HG02943 (cell line): Measurements from ENCODE around the gene GCH1.
"Not testable (repeated sequence)": the region's sequence is repeated elsewhere in the genome, so short reads cannot be mapped to it uniquely, and the experiment has no call there.

ENCODE experiments used
- ATAC-seq: cut with Tn5 transposase; IDR thresholded peaks from one replicate; pipeline ENCODE4 v1.9.1; 2021; ENCODE audit warnings: mild to moderate bottlenecking, low read depth, moderate library complexity; ENCODE audit not compliant: unreplicated experiment

The GCH1 gene

GRCh38 chr14:54805070-54805444, 97.6 kb downstream of the GCH1 start:
- ATAC-seq, result no peak

GRCh38 chr14:54804538-54805041, 98.0 kb downstream of the GCH1 start:
- ATAC-seq, result no peak

- ATAC-seq, result no peak
Observed at GRCh38 chr14:54803926-54804537, 98.6 kb downstream of the GCH1 start.

- no peak for ATAC-seq
Observed at GRCh38 chr14:54803396-54803795, 99.2 kb downstream of the GCH1 start.

GRCh38 chr14:54801482-54801881, 101.1 kb downstream of the GCH1 start:
- not testable (repeated sequence) for ATAC-seq

- ATAC-seq, result no peak
Observed at GRCh38 chr14:54798465-54799124, 104.0 kb downstream of the GCH1 start.

DNA sequence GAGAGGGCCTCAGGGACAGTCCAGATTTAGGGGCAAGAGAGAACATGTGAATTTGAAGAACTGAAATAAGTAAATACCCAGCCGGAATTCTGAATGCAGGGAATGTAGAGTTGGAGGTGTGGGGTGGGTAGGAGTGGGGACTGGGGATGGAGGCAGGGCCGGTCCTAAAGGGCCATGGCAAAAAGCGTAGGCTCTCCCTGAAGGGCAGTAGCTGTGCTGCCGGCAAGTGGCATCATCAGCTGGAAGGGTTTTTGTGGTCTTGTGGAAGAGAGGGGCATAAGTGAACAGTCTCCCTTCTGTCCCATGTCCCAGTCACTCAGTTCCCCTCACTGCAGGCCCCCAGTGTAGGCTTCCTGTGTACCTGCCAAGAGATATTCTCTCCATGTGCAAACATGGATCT, 104.6 kb downstream of the GCH1 start:
- ATAC-seq, result no peak

DNA sequence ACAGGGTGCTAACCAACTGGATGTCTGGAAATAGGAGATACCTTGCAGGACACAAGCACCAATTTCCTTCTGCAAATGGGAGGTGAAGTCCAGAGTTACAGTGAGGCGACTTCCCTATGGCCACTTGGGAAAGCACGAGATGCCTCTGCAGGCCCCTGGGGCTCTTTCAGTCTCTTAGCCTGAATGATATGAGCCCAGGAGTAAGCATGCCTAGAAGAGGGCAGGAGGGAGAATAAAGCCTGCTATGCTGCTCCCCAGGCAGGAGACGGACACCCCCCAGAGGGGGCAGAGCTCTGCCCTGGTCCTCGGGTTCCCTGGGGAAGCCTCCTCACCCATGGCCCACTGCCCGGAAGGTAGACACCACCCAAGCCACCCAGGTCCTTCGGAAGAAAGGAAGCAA, 105.1 kb downstream of the GCH1 start:
- ATAC-seq, result no peak

DNA sequence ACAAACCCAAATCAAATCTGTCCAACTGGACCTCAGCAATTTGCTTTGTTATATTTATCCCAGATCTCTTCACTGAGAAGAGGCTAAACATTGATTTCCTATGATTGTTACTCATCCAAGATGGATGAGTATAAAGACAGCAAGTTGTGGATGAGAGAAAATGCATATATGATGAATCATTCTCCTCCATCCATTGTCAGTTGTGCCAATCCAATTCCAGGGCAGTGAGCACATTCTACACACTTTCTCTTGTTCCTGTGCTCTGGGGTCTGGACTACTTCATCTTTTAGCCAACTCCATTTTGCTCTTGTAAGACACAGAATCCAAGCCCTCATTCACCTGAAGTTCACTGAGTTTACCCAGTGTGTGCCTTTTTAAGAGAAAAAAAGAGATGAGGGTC, 105.7 kb downstream of the GCH1 start:
- no peak for ATAC-seq

- ATAC-seq, result no peak
Observed at GRCh38 chr14:54794796-54795195, 107.8 kb downstream of the GCH1 start.

- no peak for ATAC-seq
Observed at GRCh38 chr14:54794159-54794558, 108.5 kb downstream of the GCH1 start.

DNA sequence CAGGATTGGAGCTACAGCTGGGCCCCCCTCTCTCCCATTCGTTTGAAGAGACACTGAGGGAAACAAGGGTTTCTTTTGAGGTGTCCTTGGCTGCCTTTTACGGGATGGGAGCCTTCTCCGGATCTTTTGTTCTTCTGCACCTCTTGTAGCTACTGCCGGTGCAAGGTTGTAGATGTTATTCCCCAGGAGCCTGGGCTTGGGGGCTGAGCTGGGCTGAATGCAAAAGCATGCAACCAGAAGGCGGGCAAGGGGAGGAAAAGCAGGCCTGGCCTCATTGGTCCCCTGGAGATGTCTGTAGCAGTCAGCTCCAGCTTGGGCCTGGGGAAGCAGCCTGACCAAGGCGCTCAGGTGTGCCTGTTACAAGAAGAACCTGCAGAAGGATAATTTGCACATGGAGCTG, 110.3 kb downstream of the GCH1 start:
- ATAC-seq, result no peak
